ENCODE measurements around the gene FPR3. TPM values are rescaled to one million over a fixed set of nuclear protein-coding genes. Genes with fewer than 3 reads are reported as not detected.
"Not testable (repeated sequence)": the region's sequence is repeated elsewhere in the genome, so short reads cannot be mapped to it uniquely, and the experiment has no call there.

FPR3 gene, protein sequence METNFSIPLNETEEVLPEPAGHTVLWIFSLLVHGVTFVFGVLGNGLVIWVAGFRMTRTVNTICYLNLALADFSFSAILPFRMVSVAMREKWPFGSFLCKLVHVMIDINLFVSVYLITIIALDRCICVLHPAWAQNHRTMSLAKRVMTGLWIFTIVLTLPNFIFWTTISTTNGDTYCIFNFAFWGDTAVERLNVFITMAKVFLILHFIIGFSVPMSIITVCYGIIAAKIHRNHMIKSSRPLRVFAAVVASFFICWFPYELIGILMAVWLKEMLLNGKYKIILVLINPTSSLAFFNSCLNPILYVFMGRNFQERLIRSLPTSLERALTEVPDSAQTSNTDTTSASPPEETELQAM
- 1 to 10 TPM; 2.0 to 7.5 TPM for total RNA-seq
- long read RNA-seq: 0 reads

DNA sequence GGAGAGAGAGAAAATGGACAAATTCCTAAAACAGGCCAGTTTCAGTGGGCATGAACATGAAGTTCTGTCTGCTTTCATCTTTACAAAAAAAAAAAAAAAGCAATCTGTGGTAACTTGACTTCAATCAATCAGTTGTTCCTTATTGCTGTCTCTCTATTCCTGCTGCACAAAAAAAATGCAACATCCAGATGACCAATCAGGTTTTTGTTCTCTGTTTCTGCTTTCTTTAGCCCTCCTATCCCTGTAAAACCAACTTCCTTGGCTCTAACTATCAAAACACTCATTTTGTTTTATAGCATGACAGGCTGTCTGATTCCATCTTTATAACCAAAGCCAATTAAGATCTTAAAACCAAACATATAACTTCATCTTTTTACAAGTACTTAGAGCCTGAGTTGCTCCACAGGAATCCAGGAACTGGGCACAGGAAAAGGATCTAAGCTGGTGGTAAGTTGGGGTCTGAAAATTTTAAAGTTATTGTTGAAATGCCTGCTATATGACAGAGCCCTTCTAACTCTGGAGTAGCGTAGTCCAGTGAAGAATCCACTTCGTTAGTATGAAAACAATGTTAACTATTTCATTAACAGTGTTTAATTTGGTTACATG lies at the start of gene FPR3:
TSS of gene FPR3 (plus strand) at position 273 of the 606 bp plus-strand sequence. CDS start 28,592 bp downstream, outside the sequence.
- intact Hi-C loops (cut with DNase I, micrococcal nuclease): no loop called here
- DNase-seq: no peak
- no peak for ATAC-seq

DNA sequence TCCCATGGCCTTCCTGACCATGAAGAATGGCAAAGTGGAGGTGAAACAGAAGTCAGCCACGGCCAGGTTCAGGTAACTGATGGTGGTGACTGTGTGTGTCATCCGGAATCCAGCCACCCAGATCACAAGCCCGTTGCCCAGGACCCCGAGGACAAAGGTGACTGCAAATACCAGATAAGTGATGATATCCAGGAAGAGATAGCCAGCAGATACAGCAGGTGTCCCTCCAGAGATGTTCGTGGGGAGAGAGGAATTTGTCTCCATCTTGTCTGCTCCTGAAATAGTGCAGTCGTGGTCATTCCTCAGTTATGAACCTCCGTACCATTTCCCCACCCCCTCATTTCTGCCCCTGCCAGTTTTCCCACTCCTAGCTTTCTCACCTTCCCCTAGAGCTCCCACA lies 48.2 kb upstream of the FPR3 start:
- ATAC-seq: no peak
- intact Hi-C loops (cut with DNase I, micrococcal nuclease): no loop called here
- no peak for DNase-seq

DNA sequence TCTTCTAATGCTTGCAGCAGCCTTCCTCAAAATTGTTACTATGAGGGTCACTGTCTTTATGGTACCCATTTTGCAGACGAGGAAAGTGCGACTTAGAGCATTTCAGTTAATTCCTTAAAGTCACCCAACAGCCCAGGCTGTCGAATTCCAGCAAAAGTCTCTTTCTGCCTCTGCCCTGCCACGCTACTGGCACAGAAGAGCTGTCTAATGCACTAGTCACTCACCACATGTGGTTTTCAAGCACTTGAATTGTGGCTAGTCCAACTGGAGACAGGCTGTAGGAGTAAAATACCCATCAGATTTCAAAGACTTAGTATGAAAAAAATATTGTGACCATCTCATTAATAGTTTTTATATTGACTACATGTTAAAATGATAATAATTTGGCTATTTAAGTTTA lies 45.0 kb upstream of the FPR3 start:
- ATAC-seq (no peak), DNase-seq (no peak)
- intact Hi-C loops (cut with DNase I, micrococcal nuclease): no loop called here

DNA sequence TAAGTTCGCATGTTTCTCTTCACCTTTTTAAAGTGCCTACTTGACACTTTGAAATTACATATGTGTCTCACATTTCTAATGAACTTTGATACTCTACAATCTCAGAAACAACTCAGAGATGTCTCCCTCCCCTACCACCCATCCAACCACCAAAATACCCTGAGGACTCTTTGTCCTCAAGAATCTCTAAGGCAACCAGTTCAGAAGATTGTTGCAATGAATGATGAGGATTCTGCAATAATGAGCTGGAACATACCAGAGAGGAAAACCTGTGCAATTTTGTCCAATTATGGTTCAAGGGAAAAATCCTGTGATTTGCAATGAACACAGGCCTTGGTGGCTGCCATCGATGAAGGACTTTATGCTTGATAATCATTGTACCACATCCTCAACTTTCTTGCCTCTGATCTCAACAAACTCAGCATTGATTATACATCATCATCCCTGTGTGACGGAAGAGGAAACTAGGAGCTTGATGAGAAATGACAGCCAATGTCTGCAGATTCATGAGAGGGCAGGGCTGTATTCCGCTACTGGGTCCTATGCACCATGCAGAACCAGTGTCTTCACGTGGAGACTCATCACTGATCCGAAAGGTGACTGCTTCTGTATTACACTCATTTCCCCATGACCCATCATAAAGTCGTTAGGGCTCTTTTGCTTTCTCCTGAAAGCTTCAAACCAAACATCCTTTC lies 44.4 kb upstream of the FPR3 start:
- no peak for DNase-seq
- intact Hi-C loops (cut with DNase I, micrococcal nuclease): no loop called here
- ATAC-seq: no peak

DNA sequence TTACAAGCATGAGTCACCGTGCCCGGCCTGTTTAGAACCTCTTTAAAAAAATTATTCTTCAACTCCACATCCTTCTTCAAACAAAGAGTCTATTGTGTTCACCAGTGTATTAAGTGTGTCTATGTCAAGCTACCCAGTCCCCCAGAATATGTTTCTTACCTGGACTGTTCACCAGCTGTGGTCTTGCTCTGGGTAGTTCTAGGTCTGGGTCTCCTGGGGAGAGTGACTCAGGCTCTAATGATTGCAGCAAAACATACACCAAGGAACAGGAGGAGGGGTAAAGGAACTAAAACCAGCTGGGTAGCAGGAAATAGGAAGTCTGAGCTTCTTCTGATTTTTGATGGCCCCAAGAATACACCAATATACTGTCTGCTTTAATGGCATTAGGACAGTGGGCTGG lies 43.3 kb upstream of the FPR3 start, which contains the start of gene FPR1:
TSS of gene FPR1 (minus strand) at position 224 of the 400 bp plus-strand sequence. CDS start 4,884 bp downstream, outside the sequence.
- intact Hi-C loops (cut with DNase I, micrococcal nuclease): no loop called here
- ATAC-seq (no peak), DNase-seq (no peak)

DNA sequence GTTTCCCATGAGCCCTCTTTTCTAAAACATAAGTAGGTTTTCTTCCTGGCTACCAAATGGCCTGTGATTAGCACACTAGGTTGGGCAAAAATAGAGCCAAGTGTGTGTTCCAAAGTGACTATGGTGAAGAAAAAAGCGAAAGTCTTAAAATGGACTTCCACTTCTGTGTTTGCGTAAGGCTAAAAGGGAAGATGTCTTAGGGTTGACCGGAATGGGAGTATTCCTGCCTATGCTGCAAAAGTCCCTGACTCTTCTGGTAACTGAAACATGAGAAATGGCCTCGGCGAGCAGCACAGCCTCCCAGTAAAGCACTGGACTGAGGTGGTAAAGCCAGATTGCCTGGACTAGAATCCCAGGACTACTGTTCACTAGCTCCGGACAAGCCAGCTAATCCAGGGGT lies 40.8 kb upstream of the FPR3 start:
- DNase-seq (no peak), ATAC-seq (no peak)
- intact Hi-C loops (cut with DNase I, micrococcal nuclease): no loop called here

DNA sequence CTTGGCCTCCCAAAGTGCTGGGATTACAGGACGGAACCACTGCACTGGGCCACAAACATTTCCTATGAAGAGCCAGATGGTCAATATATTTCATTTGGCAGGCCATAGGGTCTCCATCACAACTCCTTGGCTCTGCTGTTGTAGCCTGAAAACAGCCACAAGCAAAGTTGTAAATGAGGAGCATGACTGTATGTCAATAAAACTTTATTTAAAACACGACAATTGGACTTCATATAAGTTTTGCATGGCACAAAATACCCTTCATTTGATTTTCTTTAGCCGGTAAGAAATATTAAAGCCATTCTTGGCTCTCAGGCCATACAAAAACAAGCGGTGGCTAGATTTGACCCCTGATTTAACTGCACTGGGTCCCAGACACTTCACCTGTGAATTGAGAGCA lies 40.2 kb upstream of the FPR3 start:
- DNase-seq (no peak), ATAC-seq (no peak)
- intact Hi-C loops (cut with DNase I, micrococcal nuclease): no loop called here

DNA sequence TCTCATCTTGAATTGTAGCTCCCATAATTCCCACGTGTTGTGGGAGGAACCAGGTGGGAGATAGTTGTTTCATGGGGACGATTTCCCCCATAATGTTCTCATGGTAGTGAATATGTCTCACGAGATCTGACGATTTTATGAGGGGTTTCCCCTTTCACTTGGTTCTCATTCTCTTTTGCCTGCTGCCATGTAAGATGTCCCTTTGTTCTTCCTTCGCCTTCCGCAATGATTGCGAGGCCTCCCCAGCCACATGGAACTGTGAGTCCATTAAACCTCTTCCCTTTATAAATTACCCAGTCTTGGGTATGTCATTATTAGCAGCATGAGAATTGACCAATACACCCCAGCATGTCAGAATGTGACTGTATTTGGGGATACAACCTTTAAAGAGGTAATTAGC lies 39.4 kb upstream of the FPR3 start:
- no peak for ATAC-seq
- no peak for DNase-seq
- intact Hi-C loops (cut with DNase I, micrococcal nuclease): no loop called here

DNA sequence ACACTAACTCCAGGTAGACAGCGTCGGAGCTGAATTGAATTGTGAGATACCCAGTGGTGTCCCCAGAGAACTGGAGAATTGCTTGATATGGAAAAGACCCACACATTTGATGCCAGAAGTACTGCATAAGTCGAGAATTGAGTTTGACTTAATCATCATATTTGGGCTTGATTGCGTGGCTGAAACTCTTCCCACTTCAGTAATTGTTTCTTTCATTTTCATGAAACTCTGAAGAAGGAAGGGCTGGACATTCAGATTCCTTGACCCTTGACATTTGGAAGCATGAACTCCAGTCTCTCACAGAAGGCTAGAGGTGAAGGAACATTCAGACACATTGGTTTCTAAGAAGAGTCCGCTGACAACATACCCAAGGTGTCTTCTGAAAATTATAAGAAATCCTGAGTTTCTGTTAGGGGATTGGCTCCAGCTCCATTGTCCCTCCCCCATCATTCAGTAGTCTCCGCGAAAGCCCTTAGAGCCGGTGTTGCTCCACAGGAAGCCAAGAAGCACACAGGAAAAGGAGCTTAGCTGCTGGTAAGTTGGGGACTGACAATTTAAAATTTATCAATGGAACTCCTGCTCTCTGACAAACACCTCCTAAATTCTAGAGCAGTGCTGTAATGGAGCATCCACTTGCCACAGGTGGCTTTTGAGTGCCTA lies 34.1 kb upstream of the FPR3 start, which contains the start of gene FPR2:
TSS of gene FPR2 (plus strand) at position 484 of the 660 bp plus-strand sequence. CDS start 7,479 bp downstream, outside the sequence.
- intact Hi-C loops (cut with DNase I, micrococcal nuclease): no loop called here
- DNase-seq (no peak), ATAC-seq (no peak)

DNA sequence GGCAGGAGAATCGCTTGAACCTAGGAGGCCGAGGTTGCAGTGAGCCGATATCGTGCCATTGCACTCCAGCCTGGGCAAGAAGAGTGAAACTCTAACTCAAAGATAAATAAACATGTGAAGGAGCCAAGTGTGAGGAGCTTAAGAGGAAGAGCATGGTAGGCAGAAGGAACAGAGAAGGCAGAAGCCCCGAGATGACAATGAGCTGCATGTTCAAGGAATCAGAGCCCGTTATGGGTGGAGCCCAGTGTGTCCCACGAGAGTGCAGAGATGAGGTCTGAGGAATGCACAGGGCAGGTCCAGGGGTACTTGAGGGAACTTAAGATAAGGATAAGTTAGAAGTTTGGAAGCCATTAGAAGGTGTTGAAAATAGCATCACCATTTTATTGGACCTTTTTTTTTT lies 33.3 kb upstream of the FPR3 start:
- DNase-seq (no peak), ATAC-seq (no peak)
- intact Hi-C loops (cut with DNase I, micrococcal nuclease): no loop called here

DNA sequence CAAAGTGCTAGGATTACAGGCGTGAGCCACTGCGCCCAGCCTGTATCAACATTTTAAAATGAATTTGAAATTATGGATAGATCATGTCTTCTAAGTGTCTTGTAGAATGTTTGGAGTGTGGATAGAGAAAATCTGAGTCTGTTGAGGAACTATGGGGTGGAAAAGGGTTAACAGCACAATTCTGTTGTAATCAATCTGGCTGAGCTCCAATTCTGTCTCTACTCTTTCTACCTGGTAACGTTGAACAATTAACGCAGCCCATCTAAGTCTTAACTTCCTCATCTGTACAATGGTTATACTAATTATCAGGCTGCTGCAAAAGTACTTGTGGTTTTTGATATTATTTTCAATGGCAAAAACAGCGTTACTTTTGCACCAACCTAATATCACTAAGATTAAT lies 29.9 kb upstream of the FPR3 start:
- intact Hi-C loops (cut with DNase I, micrococcal nuclease): no loop called here

DNA sequence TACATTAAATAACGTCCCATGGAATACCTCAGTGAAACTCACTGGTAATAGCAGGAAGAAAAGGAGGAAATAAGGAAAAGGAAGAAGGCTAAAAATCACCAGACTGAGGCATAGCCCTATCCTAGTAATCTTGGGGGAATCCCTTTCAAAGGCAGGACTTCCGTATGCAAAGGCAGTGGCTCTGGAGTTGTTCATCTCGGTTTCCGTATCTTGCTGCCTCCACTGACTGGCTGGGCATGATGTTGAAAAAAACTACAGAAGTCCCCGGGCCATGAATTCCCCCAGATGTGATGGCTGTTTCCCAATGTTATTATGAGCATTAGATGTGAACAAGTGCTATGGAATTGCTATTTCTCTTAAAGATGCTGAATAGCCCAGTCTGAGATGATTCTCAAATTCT lies 28.5 kb upstream of the FPR3 start:
- intact Hi-C loops (cut with DNase I, micrococcal nuclease): no loop called here
- DNase-seq: no peak
- no peak for ATAC-seq

More for the DNA sequence above, 29.9 kb upstream of the FPR3 start:
- ATAC-seq (no peak), DNase-seq (no peak)

DNA sequence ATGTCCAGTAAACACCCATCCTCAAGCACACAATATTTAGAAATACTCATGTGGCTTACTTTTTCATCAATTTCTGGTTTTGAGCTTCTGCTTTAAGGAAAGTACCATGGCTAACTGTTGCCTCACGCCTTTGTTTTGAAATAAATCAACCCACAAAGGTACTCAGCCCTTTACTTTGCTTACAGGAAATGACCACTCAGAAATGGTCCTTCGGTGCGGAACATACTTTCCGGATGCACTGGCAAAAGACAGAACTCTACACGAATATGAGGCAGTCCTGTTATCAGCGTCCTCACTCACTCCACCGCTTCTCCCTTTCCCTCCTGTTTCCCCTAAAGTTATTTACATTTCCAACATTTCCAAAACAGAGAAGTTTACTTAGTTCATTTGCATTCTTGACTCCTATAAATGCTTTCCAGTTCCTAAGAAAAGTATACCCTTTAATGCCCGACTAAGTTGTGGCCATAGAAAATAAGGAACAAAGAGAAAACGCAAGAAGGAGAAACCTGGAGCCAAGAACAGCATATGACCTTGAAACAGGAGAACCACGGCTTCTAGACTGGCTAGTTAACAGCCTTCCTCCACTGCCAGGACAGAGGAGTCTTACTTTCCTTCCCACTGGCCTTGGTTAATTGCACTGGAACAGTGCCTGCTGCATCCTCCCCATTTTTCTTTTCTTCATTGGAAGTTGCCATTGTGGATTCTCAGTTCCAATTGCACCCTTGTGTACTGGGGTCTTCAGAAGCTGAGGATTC lies 23.4 kb upstream of the FPR3 start:
- DNase-seq (no peak), ATAC-seq (no peak)
- intact Hi-C loops (cut with DNase I, micrococcal nuclease): loop anchor here in 1 of 2 donors (10.0 kb wide), 1 partner anchor 117 kb away; no protein-coding TSS in a partner anchor

DNA sequence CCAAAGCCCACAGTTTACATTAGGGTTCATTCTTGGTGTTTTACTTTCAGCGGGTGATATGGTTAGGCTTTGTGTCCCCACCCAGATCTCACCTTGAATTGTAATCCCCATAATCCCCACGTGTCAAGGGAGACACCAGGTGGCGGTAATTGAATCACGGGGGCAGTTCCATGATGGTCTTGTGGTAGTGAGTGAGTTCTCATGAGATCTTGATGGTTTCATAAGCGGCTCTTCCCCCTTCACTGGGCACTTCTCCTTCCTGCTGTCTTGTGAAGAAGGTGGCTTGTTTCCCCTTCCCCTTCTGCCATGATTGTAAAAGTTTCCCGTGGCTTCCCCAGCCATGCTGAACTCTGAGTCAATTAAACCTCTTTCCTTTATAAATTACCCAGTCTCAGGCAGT lies 22.0 kb upstream of the FPR3 start:
- intact Hi-C loops (cut with DNase I, micrococcal nuclease): loop anchor here in 1 of 2 donors (10.0 kb wide), 1 partner anchor 118 kb away; no protein-coding TSS in a partner anchor
- no peak for ATAC-seq
- no peak for DNase-seq

DNA sequence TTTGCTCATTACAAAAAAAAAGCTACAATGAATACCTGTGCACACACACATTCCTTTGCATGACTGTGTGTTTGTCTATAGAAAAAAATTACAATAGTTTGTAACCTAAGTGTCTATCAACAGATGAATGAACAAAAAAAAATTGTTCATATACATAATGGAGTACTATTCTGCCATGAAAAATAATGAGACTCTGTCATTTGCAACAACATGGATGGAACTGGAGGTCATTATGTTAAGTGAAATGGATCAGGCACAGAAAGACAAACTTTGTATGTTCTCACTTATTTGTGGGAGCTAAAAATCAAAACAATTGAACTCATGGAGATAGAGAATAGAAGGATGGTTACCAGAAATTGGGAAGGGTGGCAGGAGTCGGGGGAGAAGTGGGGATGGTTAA lies 18.4 kb upstream of the FPR3 start:
- intact Hi-C loops (cut with DNase I, micrococcal nuclease): loop anchor here in 1 of 2 donors (10.0 kb wide), 1 partner anchor 122 kb away; no protein-coding TSS in a partner anchor
- ATAC-seq: not testable (repeated sequence)

DNA sequence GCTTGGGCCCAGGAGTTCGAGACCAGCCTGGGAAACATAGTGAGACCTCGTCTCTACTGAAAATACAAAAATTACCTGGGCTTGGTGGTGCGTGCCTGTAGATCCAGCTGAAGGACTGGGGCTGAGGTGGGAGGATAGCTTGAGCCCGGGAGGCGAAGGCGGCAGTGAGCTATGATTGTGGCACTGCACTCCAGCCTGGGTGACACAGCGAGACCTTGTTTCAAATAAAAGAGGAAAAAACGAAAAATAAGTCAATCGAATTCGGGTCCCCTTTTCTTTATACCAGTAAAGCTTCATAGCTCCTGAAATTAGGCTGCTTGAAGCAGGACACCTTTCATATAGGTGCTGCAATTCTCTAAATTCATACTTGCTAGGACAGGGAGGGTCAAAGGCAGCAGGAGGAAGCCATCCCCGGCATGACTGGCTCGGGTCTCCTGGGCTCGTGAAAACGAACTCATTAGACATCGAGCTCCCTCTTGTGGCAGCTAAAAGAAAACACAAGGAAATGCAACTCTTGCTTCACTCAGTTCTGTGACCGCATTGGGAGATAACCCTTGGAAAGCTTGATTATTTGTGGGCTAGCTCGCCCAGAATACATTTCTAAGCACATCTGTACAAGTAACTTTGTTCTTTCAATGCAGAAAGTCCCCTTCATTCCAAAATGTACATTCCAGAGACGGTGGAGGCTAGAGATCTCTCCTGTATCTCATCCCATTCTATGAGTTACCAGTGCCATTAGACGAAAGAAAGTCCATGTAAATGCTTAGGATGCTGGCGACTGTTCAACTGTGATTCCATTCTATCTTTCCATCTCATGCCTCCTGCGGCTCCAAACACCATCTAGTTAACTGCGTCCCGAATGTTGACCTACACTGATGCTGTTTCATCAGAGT lies 17.1 kb upstream of the FPR3 start:
- intact Hi-C loops (cut with DNase I, micrococcal nuclease): loop anchor here in 1 of 2 donors (10.0 kb wide), 1 partner anchor 123 kb away; no protein-coding TSS in a partner anchor
- ATAC-seq (peak; percentile 69), DNase-seq (peak; percentile 21 to 49)

More for the DNA sequence above, 18.4 kb upstream of the FPR3 start:
- not testable (repeated sequence) for DNase-seq

DNA sequence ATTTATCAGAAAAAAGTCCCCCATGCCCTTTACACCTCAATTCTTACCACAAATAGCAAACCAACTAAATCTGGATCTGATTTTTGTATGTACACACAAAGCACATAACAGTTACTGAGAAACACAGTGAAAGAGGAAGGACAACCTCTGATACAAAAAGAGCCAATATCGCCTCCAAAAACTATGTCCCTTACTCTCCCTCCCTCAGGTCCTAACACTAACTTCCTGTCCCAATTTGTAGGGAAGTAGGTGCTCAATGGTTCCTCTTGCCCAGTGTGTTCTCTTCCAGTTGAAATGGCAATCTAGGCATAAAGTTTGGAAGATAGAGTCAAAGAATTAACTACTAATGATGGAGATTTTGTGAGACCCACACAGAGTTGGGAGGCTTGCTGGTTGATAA lies 15.8 kb upstream of the FPR3 start:
- no peak for ATAC-seq
- DNase-seq: no peak
- intact Hi-C loops (cut with DNase I, micrococcal nuclease): loop anchor here in 1 of 2 donors (10.0 kb wide), 1 partner anchor 124 kb away; no protein-coding TSS in a partner anchor
